Mammary epithelial cell (primary cell): ENCODE data around the gene ACTR6.

Experiments
- CTCF ChIP-seq, 2 donors: IDR thresholded peaks in 1 of 2; conservative IDR thresholded peaks in 1 of 2; 2 replicates each; pipeline ENCODE4 v1.5.1; 2011 to 2012; ENCODE audit warnings: inconsistent platforms in 2 of 2, low read length in 2 of 2, mild to moderate bottlenecking in 2 of 2, control low read depth in 1 of 2, low read depth in 1 of 2; ENCODE audit not compliant: insufficient read depth in 1 of 2; ENCODE audit errors: extremely low read depth in 1 of 2
- EZH2 ChIP-seq: IDR thresholded peaks from 2 replicates; pipeline ENCODE4 v1.6.1; 2012; ENCODE audit warnings: low read length, inconsistent platforms, borderline replicate concordance

DNA sequence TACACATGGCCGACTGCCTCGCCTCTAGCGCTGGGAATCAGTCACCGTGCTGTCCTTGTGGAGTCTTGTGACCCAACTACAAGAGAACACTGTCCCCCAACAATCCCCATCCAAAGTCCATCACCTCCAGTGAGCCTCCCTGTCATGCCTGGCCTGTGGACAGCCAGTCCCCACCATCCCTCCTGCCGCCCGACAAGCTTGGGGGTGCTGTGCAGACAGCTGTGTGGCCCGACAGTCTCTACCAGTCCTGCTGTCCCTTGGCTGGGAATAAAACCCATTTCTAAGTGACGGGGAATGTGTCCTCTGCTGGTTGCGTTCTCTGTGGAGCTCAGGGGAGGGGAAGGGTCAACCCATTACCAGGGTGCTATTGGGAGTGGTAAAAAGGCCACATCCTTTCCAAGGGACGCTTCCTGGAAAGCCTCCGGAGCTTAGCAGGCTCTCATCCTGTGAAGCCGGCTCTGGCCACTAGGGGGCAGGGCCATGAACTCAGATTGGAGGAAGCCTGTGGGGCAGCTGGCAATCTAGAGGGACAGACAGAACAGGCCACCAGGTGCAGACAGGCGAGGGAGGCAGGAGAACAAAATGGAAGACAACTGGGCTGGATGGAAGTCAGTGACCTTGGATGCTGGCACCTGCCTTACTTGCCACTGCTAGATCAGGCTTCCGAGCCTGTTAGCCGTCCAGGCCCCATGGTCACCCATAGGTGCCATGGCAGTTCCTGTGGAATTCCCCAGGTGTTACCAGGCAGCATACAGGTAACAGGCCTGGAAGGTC is 46.0 kb upstream of the ACTR6 start:
- TF ChIP-seq EZH2 (no peak), CTCF (conservative IDR thresholded peaks at IDR 0.05 in 1 of 2, IDR thresholded peaks at IDR 0.05 in 1 of 2; ENCODE audit: extremely low read depth in 1 of 2, insufficient read depth in 1 of 2, low read depth in 1 of 2, low read length in 2 of 2) (peak; percentile 77 to 86)
